ENCODE measurements around the gene KCNAB1. TPM values are rescaled to one million over a fixed set of nuclear protein-coding genes. Genes with fewer than 3 reads are reported as not detected.
"Not testable (repeated sequence)": the region's sequence is repeated elsewhere in the genome, so short reads cannot be mapped to it uniquely, and the experiment has no call there.

KCNAB1 gene
- total and polyA plus RNA-seq, 2 experiments from 2014 or later, result 0.80 to 1.4 TPM

GRCh38 chr3:156189927-156190326 is 69.5 kb downstream of the KCNAB1 start:
- Histone ChIP-seq H3K36me3 (replicated peaks; ENCODE audit: insufficient read depth, low read depth) (no peaks in the 10 kb centered on the region), H3K9me3 (ENCODE audit: low read depth) (no peaks in the 10 kb centered on the region)
- WGBS (ENCODE audit: low lambda C conversion rate, missing lambda C conversion rate), result 90% methylated on average over 5 of the region's 5 CpGs

GRCh38 chr3:156194945-156195344 is 74.6 kb downstream of the KCNAB1 start:
- not testable (repeated sequence) for H4K20me1 ChIP-seq (ENCODE audit: insufficient read depth, poor library complexity, severe bottlenecking); H2AFZ ChIP-seq; H3K9me2 ChIP-seq (replicated peaks; ENCODE audit: insufficient read depth); H3K36me3 ChIP-seq (replicated peaks; ENCODE audit: insufficient read depth, low read depth); H3K4me3 ChIP-seq; H3K79me2 ChIP-seq; DNase-seq (ENCODE audit: low spot score); H3K27me3 ChIP-seq; H3K27ac ChIP-seq; H3K4me1 ChIP-seq (ENCODE audit: insufficient read depth); H3K4me2 ChIP-seq; H3K9me3 ChIP-seq (ENCODE audit: low read depth)
- WGBS (ENCODE audit: low lambda C conversion rate, missing lambda C conversion rate), result 100% methylated on average over 2 of the region's 2 CpGs

More at GRCh38 chr3:156189927-156190326, 69.5 kb downstream of the KCNAB1 start:
- Histone ChIP-seq H3K4me3 (no peak overlapping the region), H3K27ac (no peak overlapping the region), H3K4me2 (no peak overlapping the region), H2AFZ (no peak overlapping the region), H4K20me1 (ENCODE audit: insufficient read depth, poor library complexity, severe bottlenecking) (no peaks in the 10 kb centered on the region), H3K4me1 (ENCODE audit: insufficient read depth) (no peaks in the 10 kb centered on the region), H3K79me2 (no peaks in the 10 kb centered on the region), H3K9me2 (replicated peaks; ENCODE audit: insufficient read depth) (no peaks in the 10 kb centered on the region), H3K27me3 (no peaks in the 10 kb centered on the region)
- no peak for DNase-seq (ENCODE audit: low spot score)
- no peak for TF ChIP-seq EZH2 (IDR thresholded peaks at IDR 0.05; ENCODE audit: borderline replicate concordance)
- TF ChIP-seq EZH2phosphoT487 (IDR thresholded peaks at IDR 0.05; ENCODE audit: low read depth, severe bottlenecking, unreplicated experiment), result no peak
- no peak for TF ChIP-seq CTCF (IDR thresholded peaks at IDR 0.05; ENCODE audit: poor library complexity)

- not testable (repeated sequence) for DNase-seq (ENCODE audit: low spot score); H3K9me3 ChIP-seq (ENCODE audit: low read depth); H3K27me3 ChIP-seq; H3K9me2 ChIP-seq (replicated peaks; ENCODE audit: insufficient read depth); H3K27ac ChIP-seq; H2AFZ ChIP-seq; H4K20me1 ChIP-seq (ENCODE audit: insufficient read depth, poor library complexity, severe bottlenecking); H3K4me3 ChIP-seq; H3K4me2 ChIP-seq; H3K36me3 ChIP-seq (replicated peaks; ENCODE audit: insufficient read depth, low read depth); H3K79me2 ChIP-seq; H3K4me1 ChIP-seq (ENCODE audit: insufficient read depth)
- 76% methylated on average over 3 of the region's 3 CpGs for WGBS (ENCODE audit: low lambda C conversion rate, missing lambda C conversion rate)
These were observed 76.8 kb downstream of the KCNAB1 start for GRCh38 chr3:156197152-156197551.

- H3K4me1 ChIP-seq (ENCODE audit: insufficient read depth), result no peaks in the 10 kb centered on the region
- no peaks in the 10 kb centered on the region for H4K20me1 ChIP-seq (ENCODE audit: insufficient read depth, poor library complexity, severe bottlenecking)
- DNase-seq (ENCODE audit: low spot score), result no peak
- no peaks in the 10 kb centered on the region for H3K9me3 ChIP-seq (ENCODE audit: low read depth)
- 91% methylated on average over 8 of the region's 8 CpGs for WGBS (ENCODE audit: low lambda C conversion rate, missing lambda C conversion rate)
- no peak overlapping the region for H3K4me3 ChIP-seq
- H3K36me3 ChIP-seq (replicated peaks; ENCODE audit: insufficient read depth, low read depth), result no peaks in the 10 kb centered on the region
- H3K4me2 ChIP-seq, result no peak overlapping the region
- no peak for TF ChIP-seq EZH2 (IDR thresholded peaks at IDR 0.05; ENCODE audit: borderline replicate concordance)
- no peaks in the 10 kb centered on the region for H3K9me2 ChIP-seq (replicated peaks; ENCODE audit: insufficient read depth)
- no peak overlapping the region for H2AFZ ChIP-seq
- H3K79me2 ChIP-seq, result no peaks in the 10 kb centered on the region
- H3K27me3 ChIP-seq, result no peaks in the 10 kb centered on the region
- H3K27ac ChIP-seq, result no peak overlapping the region
These were observed 81.3 kb downstream of the KCNAB1 start for GRCh38 chr3:156201411-156202405.

GRCh38 chr3:156206157-156206556 is 85.8 kb downstream of the KCNAB1 start:
- Histone ChIP-seq H2AFZ (no peak overlapping the region), H4K20me1 (ENCODE audit: insufficient read depth, poor library complexity, severe bottlenecking) (no peaks in the 10 kb centered on the region), H3K9me2 (replicated peaks; ENCODE audit: insufficient read depth) (no peaks in the 10 kb centered on the region), H3K27me3 (no peaks in the 10 kb centered on the region), H3K9me3 (ENCODE audit: low read depth) (no peaks in the 10 kb centered on the region), H3K36me3 (replicated peaks; ENCODE audit: insufficient read depth, low read depth) (no peaks in the 10 kb centered on the region), H3K4me1 (ENCODE audit: insufficient read depth) (peaks cover 8% of the 10 kb centered on the region), H3K27ac (no peak overlapping the region), H3K4me3 (no peak overlapping the region), H3K4me2 (no peak overlapping the region), H3K79me2 (no peaks in the 10 kb centered on the region)
- TF ChIP-seq CTCF (IDR thresholded peaks at IDR 0.05; ENCODE audit: poor library complexity) (no peak), EZH2phosphoT487 (IDR thresholded peaks at IDR 0.05; ENCODE audit: low read depth, severe bottlenecking, unreplicated experiment) (no peak), EZH2 (IDR thresholded peaks at IDR 0.05; ENCODE audit: borderline replicate concordance) (no peak)
- no peak for DNase-seq (ENCODE audit: low spot score)

All from hepatocyte (in vitro differentiated cells).